ENCODE data around the gene HNRNPA2B1.

The HNRNPA2B1 gene

DNA sequence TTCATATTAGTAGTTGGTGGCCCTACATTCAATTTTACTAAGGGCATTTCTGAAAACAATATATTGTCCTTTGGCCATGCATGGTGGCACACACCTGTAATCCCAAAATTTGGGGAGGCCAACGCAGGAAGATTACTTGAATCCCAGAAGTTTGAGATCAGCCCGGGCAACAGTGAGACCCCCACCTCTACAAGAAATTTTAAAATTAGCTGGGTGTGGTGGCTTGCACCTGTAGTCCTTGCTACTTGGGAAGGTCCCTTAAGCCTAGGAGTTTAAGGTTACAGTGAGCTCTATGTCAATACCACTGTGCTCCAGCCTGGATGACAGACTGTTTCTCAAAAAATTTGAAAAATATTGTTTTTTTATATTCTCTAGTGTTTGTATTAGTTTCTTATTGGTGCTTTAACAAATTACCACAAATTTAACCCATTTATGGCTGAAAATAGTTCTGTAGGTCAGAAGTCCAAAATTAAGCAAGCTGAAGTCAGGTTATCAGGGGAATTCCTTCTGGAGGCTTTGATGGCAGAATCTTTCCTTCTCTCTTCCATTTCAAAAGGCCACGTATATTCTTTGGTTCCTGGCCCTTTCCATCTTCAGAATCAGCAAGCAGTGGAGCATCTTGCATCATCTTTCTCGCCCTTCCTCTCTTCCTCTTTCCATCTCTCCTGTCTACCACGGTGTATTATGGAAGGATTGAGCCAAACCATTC lies 13.4 kb upstream of the HNRNPA2B1 start:
- Histone ChIP-seq H3F3A (ENCODE audit: control insufficient read depth, insufficient read depth) (peaks cover 72% of the 10 kb centered on the region), H3K4me1 (ENCODE audit: control insufficient read depth, low read length) (peaks cover 19% of the 10 kb centered on the region), H3K36me3 (ENCODE audit: control insufficient read depth, low read length) (peaks cover 43% of the 10 kb centered on the region), H3K9me3 (ENCODE audit: control insufficient read depth, insufficient read depth, low read length) (no peaks in the 10 kb centered on the region), H3K9me2 (replicated peaks; ENCODE audit: control insufficient read depth, low read length) (no peaks in the 10 kb centered on the region), H3K79me2 (ENCODE audit: control insufficient read depth, low read length) (peaks cover 13% of the 10 kb centered on the region), H3K27ac (ENCODE audit: low read depth, low read length) (no peak overlapping the region), H3K4me3 (ENCODE audit: low read length) (no peak overlapping the region), H3K4me2 (ENCODE audit: low read length) (no peak overlapping the region), H3K27me3 (ENCODE audit: control insufficient read depth, low read length) (no peaks in the 10 kb centered on the region), H4K20me1 (ENCODE audit: control insufficient read depth, insufficient read depth, low read depth, low read length) (peaks cover 10% of the 10 kb centered on the region; the same call in 1 of the 2 replicates)
- TF ChIP-seq, protein P1, sequence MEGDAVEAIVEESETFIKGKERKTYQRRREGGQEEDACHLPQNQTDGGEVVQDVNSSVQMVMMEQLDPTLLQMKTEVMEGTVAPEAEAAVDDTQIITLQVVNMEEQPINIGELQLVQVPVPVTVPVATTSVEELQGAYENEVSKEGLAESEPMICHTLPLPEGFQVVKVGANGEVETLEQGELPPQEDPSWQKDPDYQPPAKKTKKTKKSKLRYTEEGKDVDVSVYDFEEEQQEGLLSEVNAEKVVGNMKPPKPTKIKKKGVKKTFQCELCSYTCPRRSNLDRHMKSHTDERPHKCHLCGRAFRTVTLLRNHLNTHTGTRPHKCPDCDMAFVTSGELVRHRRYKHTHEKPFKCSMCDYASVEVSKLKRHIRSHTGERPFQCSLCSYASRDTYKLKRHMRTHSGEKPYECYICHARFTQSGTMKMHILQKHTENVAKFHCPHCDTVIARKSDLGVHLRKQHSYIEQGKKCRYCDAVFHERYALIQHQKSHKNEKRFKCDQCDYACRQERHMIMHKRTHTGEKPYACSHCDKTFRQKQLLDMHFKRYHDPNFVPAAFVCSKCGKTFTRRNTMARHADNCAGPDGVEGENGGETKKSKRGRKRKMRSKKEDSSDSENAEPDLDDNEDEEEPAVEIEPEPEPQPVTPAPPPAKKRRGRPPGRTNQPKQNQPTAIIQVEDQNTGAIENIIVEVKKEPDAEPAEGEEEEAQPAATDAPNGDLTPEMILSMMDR (IDR thresholded peaks at IDR 0.05; ENCODE audit: low read depth, low read length, poor library complexity, severe bottlenecking): no peak
- no peak for TF ChIP-seq EZH2phosphoT487 (IDR thresholded peaks at IDR 0.05; ENCODE audit: borderline replicate concordance, low read length)

DNA sequence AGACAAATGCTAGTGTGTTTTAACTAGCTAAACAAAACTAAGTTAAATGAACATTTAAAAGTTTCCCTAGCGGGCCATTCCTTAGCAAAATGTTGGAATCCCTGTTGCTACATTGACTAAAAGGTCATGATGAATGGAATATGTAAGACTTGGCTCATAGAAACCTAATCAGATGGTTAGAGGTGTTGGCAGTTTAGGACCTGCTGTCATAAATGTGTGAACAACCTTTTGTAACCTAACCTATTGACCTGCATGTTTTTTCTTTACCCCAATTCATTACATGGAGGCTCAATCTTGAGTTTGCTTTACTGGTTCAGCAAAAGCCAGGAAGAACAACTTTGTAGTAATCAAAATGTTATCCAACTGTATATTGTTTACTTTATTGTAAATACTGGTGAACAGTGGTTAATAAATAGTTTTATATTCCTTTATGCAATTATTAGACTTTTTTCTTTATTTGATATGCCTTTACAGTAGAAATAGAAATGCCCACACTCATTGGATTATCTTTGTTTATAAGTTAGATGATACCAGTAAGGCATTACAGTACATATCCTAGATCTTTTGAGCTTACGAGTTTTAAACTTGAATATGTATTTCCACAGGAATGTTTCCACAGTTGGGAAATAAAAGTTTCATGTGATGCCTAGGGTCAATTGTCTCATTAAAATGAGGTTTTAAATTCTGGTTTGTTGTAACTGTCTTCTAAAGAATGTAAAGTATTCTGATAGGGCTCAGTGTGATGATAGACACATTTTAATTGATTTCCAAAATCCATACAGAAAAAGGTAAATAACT lies 12.6 kb upstream of the HNRNPA2B1 start:
- H3K27me3 ChIP-seq (ENCODE audit: control insufficient read depth, low read length): no peaks in the 10 kb centered on the region
- peaks cover 74% of the 10 kb centered on the region for H3F3A ChIP-seq (ENCODE audit: control insufficient read depth, insufficient read depth)
- no peak overlapping the region for H3K4me3 ChIP-seq (ENCODE audit: low read length)
- H3K9me3 ChIP-seq (ENCODE audit: control insufficient read depth, insufficient read depth, low read length): no peaks in the 10 kb centered on the region
- H3K4me1 ChIP-seq (ENCODE audit: control insufficient read depth, low read length): peaks cover 19% of the 10 kb centered on the region
- H3K36me3 ChIP-seq (ENCODE audit: control insufficient read depth, low read length): peaks cover 50% of the 10 kb centered on the region
- TF ChIP-seq, protein P1 (IDR thresholded peaks at IDR 0.05; ENCODE audit: low read depth, low read length, poor library complexity, severe bottlenecking): no peak
- no peak for TF ChIP-seq EZH2phosphoT487 (IDR thresholded peaks at IDR 0.05; ENCODE audit: borderline replicate concordance, low read length)
- no peak overlapping the region for H3K27ac ChIP-seq (ENCODE audit: low read depth, low read length)
- peaks cover 11% of the 10 kb centered on the region for H4K20me1 ChIP-seq (ENCODE audit: control insufficient read depth, insufficient read depth, low read depth, low read length)
- peaks cover 19% of the 10 kb centered on the region for H3K79me2 ChIP-seq (ENCODE audit: control insufficient read depth, low read length)
- no peaks in the 10 kb centered on the region for H3K9me2 ChIP-seq (replicated peaks; ENCODE audit: control insufficient read depth, low read length)
- H3K4me2 ChIP-seq (ENCODE audit: low read length): no peak overlapping the region

DNA sequence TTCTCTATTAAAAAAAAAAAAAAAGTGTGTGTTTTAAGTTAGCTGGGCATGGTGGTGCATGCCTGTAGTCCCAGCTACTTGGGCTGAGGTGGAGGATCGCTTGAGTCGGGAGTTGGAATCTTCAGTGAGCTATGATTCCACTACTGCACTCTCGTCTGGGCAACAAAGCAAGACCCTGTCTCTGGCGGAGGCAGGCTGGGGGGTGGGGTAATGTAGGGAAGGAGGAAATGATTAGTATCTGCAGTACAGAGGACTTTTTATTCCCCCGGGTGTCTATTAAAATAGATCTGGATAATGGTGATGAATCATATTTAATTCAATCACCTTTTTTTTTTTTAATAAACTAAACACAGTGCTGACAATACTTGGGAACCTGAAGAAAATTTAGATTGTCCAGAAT lies 7.5 kb upstream of the HNRNPA2B1 start:
- H3K36me3 ChIP-seq (ENCODE audit: control insufficient read depth, low read length): peaks cover 96% of the 10 kb centered on the region
- no peak overlapping the region for H3K27ac ChIP-seq (ENCODE audit: low read depth, low read length)
- H3K4me1 ChIP-seq (ENCODE audit: control insufficient read depth, low read length): peaks cover 39% of the 10 kb centered on the region
- H3K4me2 ChIP-seq (ENCODE audit: low read length): no peak overlapping the region
- no peaks in the 10 kb centered on the region for H3K9me2 ChIP-seq (replicated peaks; ENCODE audit: control insufficient read depth, low read length)
- TF ChIP-seq, protein P1 (IDR thresholded peaks at IDR 0.05; ENCODE audit: low read depth, low read length, poor library complexity, severe bottlenecking): no peak
- no peak for TF ChIP-seq EZH2phosphoT487 (IDR thresholded peaks at IDR 0.05; ENCODE audit: borderline replicate concordance, low read length)
- no peaks in the 10 kb centered on the region for H3K27me3 ChIP-seq (ENCODE audit: control insufficient read depth, low read length)
- H3K79me2 ChIP-seq (ENCODE audit: control insufficient read depth, low read length): peaks cover 69% of the 10 kb centered on the region
- peaks cover 56% of the 10 kb centered on the region for H4K20me1 ChIP-seq (ENCODE audit: control insufficient read depth, insufficient read depth, low read depth, low read length)
- H3K4me3 ChIP-seq (ENCODE audit: low read length): no peak overlapping the region
- peaks cover 62% of the 10 kb centered on the region for H3F3A ChIP-seq (ENCODE audit: control insufficient read depth, insufficient read depth)
- H3K9me3 ChIP-seq (ENCODE audit: control insufficient read depth, insufficient read depth, low read length): no peaks in the 10 kb centered on the region

All from DOHH2 (cell line).